ENCODE results near the gene AGAP1. TPM values are rescaled to one million over a fixed set of nuclear protein-coding genes. Genes with fewer than 3 reads are reported as not detected.

AGAP1 gene
- total RNA-seq, 2 donors from 2014 or later, result 32.8 to 34.7 TPM

- peaks cover 18% of the 10 kb centered on the region for H3K36me3 ChIP-seq (ENCODE audit: control insufficient read depth, insufficient read depth, low read length)
- no peaks in the 10 kb centered on the region for H3K9me3 ChIP-seq (ENCODE audit: control insufficient read depth, low read length)
- no peak for TF ChIP-seq CTCF (conservative IDR thresholded peaks at IDR 0.05)
- H3K9ac ChIP-seq (ENCODE audit: extremely low read depth, low read length, poor library complexity, severe bottlenecking), result no peak overlapping the region
- no peaks in the 10 kb centered on the region for H3K27me3 ChIP-seq (ENCODE audit: control insufficient read depth, insufficient read depth, low read length, poor library complexity, severe bottlenecking)
- no peak overlapping the region for H3K4me3 Mint-ChIP-seq
- no peak overlapping the region for H3K27ac ChIP-seq (ENCODE audit: low read depth, low read length)
- H3K4me1 Mint-ChIP-seq, result peaks cover 5% of the 10 kb centered on the region
- H3K36me3 Mint-ChIP-seq (ENCODE audit: low read depth), result peaks cover 19% of the 10 kb centered on the region
- no peak for DNase-seq
- 92 to 96% methylated on average over 17 to 23 of the region's 23 CpGs for WGBS, 2 experiments (ENCODE audit: insufficient coverage in 1 of 2, insufficient read length in 1 of 2)
- no peaks in the 10 kb centered on the region for H3K9me3 Mint-ChIP-seq
- no peaks in the 10 kb centered on the region for H3K4me1 ChIP-seq (ENCODE audit: control insufficient read depth, insufficient read depth, low read length)
- no peaks in the 10 kb centered on the region for H3K27me3 Mint-ChIP-seq (ENCODE audit: insufficient read depth)
- H3K4me3 ChIP-seq (ENCODE audit: low read length), result no peak overlapping the region
- no peak overlapping the region for H3K27ac Mint-ChIP-seq
Observed at GRCh38 chr2:235970204-235971040, 476.6 kb downstream of the AGAP1 start.

DNA sequence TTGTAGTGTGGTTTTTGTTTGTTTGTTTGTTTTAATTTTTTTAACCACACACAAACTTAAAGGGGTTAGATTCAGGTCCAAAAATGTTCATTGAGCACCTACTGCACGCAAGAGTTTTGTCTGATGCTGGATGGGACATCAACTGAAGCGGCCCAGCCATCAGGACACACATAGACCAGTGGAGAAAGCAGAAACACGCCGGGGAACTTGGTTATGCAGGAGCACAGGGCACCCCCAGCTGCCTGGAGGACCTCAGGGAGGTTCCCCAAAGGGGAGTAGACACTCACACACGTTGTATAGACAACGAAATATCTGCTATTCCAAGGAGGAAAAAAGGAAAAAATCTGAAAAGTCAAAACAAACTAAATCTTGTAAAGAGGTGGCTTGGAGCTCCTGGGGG is 482.7 kb downstream of the AGAP1 start:
- H3K9ac ChIP-seq (ENCODE audit: extremely low read depth, low read length, poor library complexity, severe bottlenecking), result no peak overlapping the region
- no peaks in the 10 kb centered on the region for H3K27me3 Mint-ChIP-seq (ENCODE audit: insufficient read depth)
- H3K36me3 Mint-ChIP-seq (ENCODE audit: low read depth), result peaks cover 16% of the 10 kb centered on the region
- H3K9me3 Mint-ChIP-seq, result no peaks in the 10 kb centered on the region
- peaks cover 5% of the 10 kb centered on the region for H3K36me3 ChIP-seq (ENCODE audit: control insufficient read depth, insufficient read depth, low read length)
- no peak overlapping the region for H3K4me3 ChIP-seq (ENCODE audit: low read length)
- no peak overlapping the region for H3K4me3 Mint-ChIP-seq
- no peaks in the 10 kb centered on the region for H3K4me1 ChIP-seq (ENCODE audit: control insufficient read depth, insufficient read depth, low read length)
- no peak overlapping the region for H3K27ac ChIP-seq (ENCODE audit: low read depth, low read length)
- no peak for TF ChIP-seq CTCF (conservative IDR thresholded peaks at IDR 0.05)
- 92 to 98% methylated on average over 6 of the region's 6 CpGs for WGBS, 2 experiments (ENCODE audit: insufficient coverage in 1 of 2, insufficient read length in 1 of 2)
- no peak overlapping the region for H3K27ac Mint-ChIP-seq
- peaks cover 7% of the 10 kb centered on the region for H3K4me1 Mint-ChIP-seq
- DNase-seq, result no peak
- no peaks in the 10 kb centered on the region for H3K9me3 ChIP-seq (ENCODE audit: control insufficient read depth, low read length)
- no peaks in the 10 kb centered on the region for H3K27me3 ChIP-seq (ENCODE audit: control insufficient read depth, insufficient read depth, low read length, poor library complexity, severe bottlenecking)

- Mint-ChIP-seq H3K36me3 (ENCODE audit: low read depth) (peaks cover 16% of the 10 kb centered on the region), H3K4me1 (peaks cover 7% of the 10 kb centered on the region), H3K9me3 (no peaks in the 10 kb centered on the region), H3K27me3 (ENCODE audit: insufficient read depth) (no peaks in the 10 kb centered on the region), H3K27ac (no peak overlapping the region), H3K4me3 (no peak overlapping the region)
- 94% methylated on average over 11 of the region's 11 CpGs for WGBS, 2 experiments (ENCODE audit: insufficient coverage in 1 of 2, insufficient read length in 1 of 2)
- H3K36me3 ChIP-seq (ENCODE audit: control insufficient read depth, insufficient read depth, low read length), result peaks cover 5% of the 10 kb centered on the region
- no peaks in the 10 kb centered on the region for H3K27me3 ChIP-seq (ENCODE audit: control insufficient read depth, insufficient read depth, low read length, poor library complexity, severe bottlenecking)
- DNase-seq, result no peak
- no peaks in the 10 kb centered on the region for H3K4me1 ChIP-seq (ENCODE audit: control insufficient read depth, insufficient read depth, low read length)
- H3K9me3 ChIP-seq (ENCODE audit: control insufficient read depth, low read length), result no peaks in the 10 kb centered on the region
- H3K9ac ChIP-seq (ENCODE audit: extremely low read depth, low read length, poor library complexity, severe bottlenecking), result no peak overlapping the region
- TF ChIP-seq CTCF (conservative IDR thresholded peaks at IDR 0.05), result no peak
- H3K4me3 ChIP-seq (ENCODE audit: low read length), result no peak overlapping the region
- no peak overlapping the region for H3K27ac ChIP-seq (ENCODE audit: low read depth, low read length)
Observed at GRCh38 chr2:235976956-235977355, 483.1 kb downstream of the AGAP1 start.

All from endodermal cell (in vitro differentiated cells).